RPMI7951 (cell line): ENCODE measurements around the gene ARHGAP26. TPM values are rescaled to one million over a fixed set of nuclear protein-coding genes. Genes with fewer than 3 reads are reported as not detected.

ENCODE experiments used
- DNase-seq: peaks from one replicate; pipeline ENCODE4 v3.0.0-alpha.2; 2012; ENCODE audit warnings: low read depth
- total RNA-seq: library from RNA; depleted of rRNA; stranded (reverse); fragments of >200 nt; shearing (Covaris generic); gene quantifications from 2 replicates; pipeline ENCODE4 v1.2.3, GENCODE V29; 2014; rRNA removed

The ARHGAP26 gene
- total RNA-seq: 1.1 and 1.4 TPM in 2 replicates

DNA sequence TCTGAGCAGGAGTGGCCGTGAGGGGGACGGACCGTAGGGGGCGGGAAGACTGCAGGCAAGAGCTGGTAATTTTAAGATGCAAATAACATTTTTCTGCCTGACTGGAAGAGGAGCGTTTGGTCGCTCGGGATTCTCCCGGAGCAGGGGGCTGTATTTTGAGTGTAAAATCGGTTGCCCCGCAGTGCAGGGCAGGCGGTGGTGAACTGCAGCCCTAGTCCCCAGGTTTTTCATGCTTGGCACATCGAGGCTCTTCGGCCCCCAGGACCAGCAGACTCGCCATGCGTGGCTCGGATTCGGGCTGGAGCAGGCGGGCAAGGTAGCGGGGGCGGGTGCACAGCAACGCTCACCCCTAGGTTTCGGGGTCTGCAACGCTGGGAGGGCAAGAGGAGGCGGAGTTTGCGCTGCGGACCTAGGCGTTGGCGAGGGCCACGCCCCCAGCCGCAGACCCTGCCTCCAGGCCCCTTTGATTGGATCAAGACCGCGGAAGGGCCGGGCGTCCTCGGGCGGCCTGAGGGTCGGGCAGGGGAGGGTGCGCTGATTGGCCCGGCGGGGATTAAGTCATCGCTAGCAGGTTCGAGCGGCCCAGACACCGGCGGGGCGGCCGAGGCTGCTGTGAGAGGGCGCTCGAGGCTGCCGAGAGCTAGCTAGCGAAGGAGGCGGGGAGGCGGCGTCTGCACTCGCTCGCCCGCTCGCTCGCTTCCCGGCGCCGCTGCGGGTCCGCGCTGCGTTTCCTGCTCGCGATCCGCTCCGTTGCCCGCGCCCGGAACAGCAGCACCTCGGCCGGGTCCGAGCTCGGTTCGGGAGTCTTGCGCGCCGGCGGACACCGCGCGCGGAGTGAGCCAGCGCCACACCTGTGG, at the start of gene ARHGAP26:
Gene ARHGAP26, plus strand, starts transcription at position 585 of the 857 bp plus-strand sequence. CDS start 385 bp downstream, outside the sequence.
- peak; percentile 93 for DNase-seq

GRCh38 chr5:142720641-142721271, 49.4 kb upstream of the ARHGAP26 start:
- DNase-seq: no peak

DNA sequence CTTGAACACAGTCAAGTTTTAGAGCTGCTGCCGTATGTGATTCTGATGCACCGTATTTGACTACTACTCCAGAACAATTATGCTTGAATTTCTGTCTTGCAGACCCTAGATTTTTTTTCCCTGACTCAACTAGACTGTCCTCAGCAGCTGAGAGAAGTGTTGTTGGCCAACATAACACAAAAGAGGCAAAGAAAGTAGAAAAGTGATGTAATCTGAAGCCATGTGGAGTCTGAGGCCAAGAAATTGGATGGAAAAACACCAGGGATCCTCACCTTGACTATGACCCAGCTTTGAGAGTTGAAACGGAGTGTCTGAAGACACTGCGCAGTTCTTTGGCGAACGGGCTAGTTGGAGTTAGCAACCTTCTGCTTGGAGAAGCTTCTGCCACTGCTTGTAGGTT, 48.0 kb upstream of the ARHGAP26 start:
- DNase-seq: no peak

DNA sequence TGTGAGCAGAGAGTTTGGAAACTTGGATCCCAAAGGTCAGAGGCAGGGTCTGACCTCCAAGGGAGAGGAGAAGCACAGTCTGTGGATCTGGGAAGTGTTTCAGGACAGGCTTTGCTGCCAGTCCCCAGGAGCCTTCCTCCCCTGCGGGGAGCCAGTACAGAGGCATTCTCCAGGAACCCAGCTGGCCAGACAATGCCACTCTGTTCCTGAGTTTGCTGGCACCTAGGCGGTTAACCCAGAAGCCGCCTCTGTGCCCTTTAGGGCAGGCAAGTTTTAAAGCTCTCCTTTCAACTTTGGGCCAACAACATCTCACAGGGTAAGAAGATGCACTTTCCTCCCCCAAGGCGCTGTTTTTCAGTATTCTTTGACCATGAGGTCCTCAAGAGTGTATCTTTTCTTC, 47.3 kb upstream of the ARHGAP26 start:
- no peak for DNase-seq

- DNase-seq: no peak
Measured at GRCh38 chr5:142724821-142725220, 45.4 kb upstream of the ARHGAP26 start.

GRCh38 chr5:142725231-142726187, 44.7 kb upstream of the ARHGAP26 start:
- no peak for DNase-seq

DNA sequence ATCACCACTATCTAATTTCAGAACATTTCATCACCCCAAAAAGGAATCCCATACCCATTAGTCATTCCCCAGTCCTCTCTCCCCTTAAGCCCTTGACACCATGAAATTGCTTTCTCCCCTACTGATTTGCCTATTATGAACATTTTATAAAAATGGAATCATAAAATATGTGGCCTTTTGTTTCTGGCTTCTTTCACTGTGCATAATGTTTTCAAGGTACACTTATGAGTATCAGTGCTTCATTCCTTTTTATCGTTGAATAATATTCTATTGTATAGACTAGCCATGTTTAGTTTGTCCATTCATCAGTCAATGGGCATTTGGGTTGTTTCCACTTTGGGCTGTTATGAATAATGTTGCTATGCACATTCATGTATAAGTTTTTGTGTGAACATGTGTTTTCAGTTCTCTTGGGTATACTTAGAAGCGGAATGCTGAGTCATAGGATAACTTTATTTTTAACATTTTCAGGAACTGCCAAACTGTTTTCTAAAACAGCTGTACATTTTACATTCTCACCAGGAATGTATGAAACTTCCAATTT, 43.9 kb upstream of the ARHGAP26 start:
- DNase-seq: peak; percentile 81

DNA sequence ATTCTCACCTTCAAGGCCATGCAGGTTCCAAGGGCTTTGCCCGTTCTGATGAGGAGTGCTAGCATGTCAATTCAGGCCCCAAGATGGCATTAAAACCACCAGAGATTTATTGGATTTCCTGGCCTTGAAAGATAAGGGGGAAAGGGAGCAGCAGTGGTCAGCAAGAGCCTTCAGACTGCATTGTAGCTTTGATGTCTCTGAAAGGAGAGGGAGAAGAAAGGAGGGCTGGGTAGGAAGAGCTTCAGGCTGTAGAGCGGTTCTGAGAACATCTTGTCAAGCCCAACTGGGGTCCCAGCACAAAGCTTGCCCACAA, 42.5 kb upstream of the ARHGAP26 start:
- DNase-seq: no peak

GRCh38 chr5:142735323-142736246, 34.6 kb upstream of the ARHGAP26 start:
- no peak for DNase-seq

DNA sequence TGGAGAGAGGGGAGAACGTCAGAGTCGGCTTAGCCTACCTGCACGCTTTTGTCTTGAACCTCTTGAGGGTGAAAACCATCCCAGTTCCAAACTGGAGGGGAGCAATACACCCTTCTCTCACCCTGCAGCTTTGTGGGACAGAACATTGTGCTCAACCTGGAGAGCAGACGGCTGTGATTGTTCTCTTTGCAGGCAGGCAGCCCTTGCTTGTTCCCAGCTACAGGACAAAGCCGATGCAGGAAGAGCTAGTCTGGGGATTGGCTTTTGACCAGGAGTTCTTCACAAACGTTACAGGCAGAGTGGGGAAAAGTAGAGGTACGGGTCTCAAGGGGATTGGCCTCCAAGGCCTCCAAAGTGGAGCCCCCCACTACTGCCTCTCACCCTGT, 33.9 kb upstream of the ARHGAP26 start:
- DNase-seq: no peak

DNA sequence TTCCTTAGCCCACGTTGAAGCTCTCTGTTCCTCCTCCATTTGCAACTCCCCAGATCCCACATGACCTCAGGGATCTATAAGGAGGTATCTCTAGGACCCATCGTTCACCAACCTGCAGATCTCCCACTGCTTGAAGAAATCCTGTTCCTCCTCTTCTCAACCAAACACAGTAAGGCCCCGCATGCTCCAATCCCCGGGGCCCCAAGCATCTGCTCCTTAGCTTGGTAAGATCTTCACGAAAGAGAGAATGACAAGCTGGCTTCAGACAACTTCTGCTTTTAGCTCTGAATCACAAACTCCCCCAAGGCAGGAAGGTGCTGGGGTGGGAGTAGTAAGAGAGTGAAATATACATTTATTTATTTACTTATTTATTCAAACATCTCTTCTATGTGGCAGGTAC, 33.0 kb upstream of the ARHGAP26 start:
- no peak for DNase-seq

DNA sequence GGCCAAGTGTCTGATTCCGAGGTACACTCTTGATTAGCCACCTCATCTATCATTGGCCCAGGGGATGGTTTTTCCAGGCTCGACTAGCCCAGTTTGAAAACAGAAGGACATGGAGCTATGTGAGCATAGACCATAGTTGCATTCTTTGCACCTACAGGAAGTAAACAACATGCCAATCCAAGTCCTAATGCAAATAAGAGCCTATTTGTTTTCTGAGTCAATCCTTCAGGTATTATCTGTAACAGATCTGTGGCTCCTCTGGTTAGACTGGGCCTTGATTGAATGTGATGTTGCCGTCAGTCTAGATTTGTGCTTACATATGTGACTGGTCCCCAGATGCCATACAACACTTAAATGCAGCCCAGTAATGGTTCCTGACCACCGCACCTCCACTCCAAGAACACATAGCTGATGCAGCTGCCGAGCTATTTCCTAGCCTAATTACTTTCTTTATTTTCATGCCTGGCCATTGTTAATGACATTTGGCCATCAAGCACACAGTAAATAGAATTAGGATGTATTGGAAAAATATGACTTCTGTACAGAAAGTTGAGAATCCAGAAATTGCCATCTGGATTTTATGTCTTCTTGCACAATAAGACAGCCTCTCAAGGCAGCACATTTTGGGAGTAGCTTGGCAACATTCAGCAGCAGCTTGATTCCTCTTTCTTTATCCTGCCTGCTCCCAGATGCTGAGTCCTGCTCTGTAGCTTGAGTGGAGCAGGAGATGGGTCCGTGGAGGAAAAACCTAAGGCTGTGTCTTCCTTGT, 29.5 kb upstream of the ARHGAP26 start:
- no peak for DNase-seq

GRCh38 chr5:142743592-142744441, 26.4 kb upstream of the ARHGAP26 start:
- DNase-seq: peak; percentile 28

DNA sequence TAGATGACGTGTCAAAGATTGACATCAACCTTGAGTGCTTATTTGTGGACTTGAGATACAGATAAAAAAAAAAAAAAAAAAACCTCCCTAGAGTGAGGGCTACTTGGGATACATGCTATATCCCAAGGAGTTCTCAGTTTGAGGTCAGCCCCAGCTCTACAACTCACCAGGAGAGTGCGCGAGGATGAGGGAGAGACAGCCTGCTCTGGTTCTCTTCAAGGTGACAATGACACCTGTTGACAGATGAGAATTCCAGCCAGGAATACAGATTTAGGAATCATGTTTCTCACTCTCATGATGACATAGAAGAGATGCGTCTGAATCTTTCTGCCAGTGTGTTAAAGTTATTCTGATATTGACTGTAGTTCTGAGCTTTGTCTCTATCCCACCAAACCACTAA, 24.9 kb upstream of the ARHGAP26 start:
- no peak for DNase-seq

GRCh38 chr5:142746532-142747433, 23.4 kb upstream of the ARHGAP26 start:
- DNase-seq: no peak

DNA sequence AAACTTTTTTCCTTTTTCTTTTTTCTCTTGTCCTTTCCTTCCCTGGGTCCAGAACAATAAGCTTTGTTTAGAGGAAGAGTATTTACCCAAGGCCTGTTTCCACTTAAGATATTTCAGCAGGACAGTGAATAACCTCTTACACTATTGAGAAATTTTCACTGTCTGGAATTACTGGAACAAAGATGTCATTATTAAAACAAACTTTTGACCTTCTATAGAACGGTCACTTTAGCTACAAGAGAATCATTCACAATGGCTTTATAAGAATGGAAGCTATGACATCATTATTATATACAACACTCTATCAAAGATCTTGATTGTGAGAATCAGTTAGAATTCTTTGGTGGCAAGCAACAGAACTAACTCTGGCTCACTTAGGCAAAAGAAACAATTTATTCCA, 22.0 kb upstream of the ARHGAP26 start:
- DNase-seq: peak; percentile 26

DNA sequence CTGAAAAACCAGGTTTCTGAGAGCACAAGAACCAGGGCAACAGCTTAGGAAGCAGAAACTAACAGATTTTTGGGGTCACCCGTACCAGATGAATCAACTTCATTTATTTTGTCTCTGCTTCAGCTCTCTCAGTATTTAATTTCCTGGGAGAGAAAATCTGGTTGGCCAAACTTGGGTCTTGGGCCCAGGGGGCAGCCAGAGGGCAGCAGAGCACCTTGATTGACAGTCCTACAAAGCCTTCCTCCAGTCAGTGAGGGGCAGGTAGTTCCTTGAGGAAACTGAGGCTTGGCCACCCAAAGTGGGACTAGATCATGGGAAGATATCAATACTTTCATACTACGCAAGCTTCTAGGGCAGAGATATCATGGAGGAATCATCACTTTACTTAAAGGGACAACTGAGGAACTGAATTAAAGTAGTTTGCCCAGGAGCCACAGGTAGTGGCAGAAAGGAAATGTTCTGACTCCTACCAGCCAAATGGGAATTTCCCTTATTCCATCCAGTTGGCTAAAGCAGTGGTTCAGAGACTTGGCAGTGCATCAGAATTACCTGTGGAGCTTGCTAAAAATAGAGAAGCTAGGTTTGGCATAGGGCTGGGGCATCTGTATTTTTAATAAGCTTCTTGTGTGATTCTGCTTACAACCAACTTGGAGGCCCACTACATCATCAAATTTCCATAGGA, 21.5 kb upstream of the ARHGAP26 start:
- DNase-seq: peak; percentile 19
